ENCODE data around the gene NFX1. TPM values are rescaled to one million over a fixed set of nuclear protein-coding genes. Genes with fewer than 3 reads are reported as not detected.
"Not testable (repeated sequence)": the region's sequence is repeated elsewhere in the genome, so short reads cannot be mapped to it uniquely, and the experiment has no call there.

NFX1 gene
- total RNA-seq, 1 experiment from 2014 or later, result 32.6 TPM

- Histone ChIP-seq H3K4me1 (peaks cover 37% of the 10 kb centered on the region), H3K36me3 (ENCODE audit: control insufficient read depth, insufficient read depth, low read length) (no peaks in the 10 kb centered on the region), H3K9me3 (no peaks in the 10 kb centered on the region), H3K4me3 (ENCODE audit: low read depth, low read length) (no peak overlapping the region), H3K27me3 (replicated peaks; ENCODE audit: control insufficient read depth, insufficient read depth, low read length) (no peaks in the 10 kb centered on the region)
- H3K4me1 Mint-ChIP-seq (ENCODE audit: low read depth, unreplicated experiment), result peaks cover 38% of the 10 kb centered on the region
- no TSS peak for BruUV-seq (replicated peaks)
- H3K27me3 Mint-ChIP-seq (ENCODE audit: insufficient read depth, unreplicated experiment), result no peaks in the 10 kb centered on the region
- TF ChIP-seq CTCF (IDR thresholded peaks at IDR 0.05; ENCODE audit: insufficient read depth in 1 of 2, low read depth in 1 of 2, low read length in 1 of 2, severe bottlenecking in 1 of 2, unreplicated experiment in 1 of 2), result no peak
- H3K4me3 Mint-ChIP-seq (ENCODE audit: unreplicated experiment), result no peak overlapping the region
- DNase-seq, result no peak
- POLR2A ChIA-PET, result no interaction called here
- H3K27ac Mint-ChIP-seq (ENCODE audit: unreplicated experiment), result no peak overlapping the region
- H3K9me3 Mint-ChIP-seq (ENCODE audit: unreplicated experiment), result no peaks in the 10 kb centered on the region
- intact Hi-C loops (cut with micrococcal nuclease; ENCODE audit: unreplicated experiment), result no loop called here
- no peaks in the 10 kb centered on the region for H3K36me3 Mint-ChIP-seq (ENCODE audit: insufficient read depth, unreplicated experiment)
- CTCF ChIA-PET, result interaction anchor here (1.1 kb wide), 1 partner anchor 59 kb away, joined by 3 read pairs; no protein-coding TSS in a partner anchor
Measured at GRCh38 chr9:33393581-33393980, 103.3 kb downstream of the NFX1 start.

GRCh38 chr9:33393986-33394385 is 103.7 kb downstream of the NFX1 start:
- DNase-seq; H3K27ac Mint-ChIP-seq (ENCODE audit: unreplicated experiment); intact Hi-C loops (cut with micrococcal nuclease; ENCODE audit: unreplicated experiment); H3K9me3 ChIP-seq; H3K27me3 Mint-ChIP-seq (ENCODE audit: insufficient read depth, unreplicated experiment); H3K4me3 Mint-ChIP-seq (ENCODE audit: unreplicated experiment); H3K9me3 Mint-ChIP-seq (ENCODE audit: unreplicated experiment); POLR2A ChIA-PET; CTCF ChIA-PET; H3K36me3 ChIP-seq (ENCODE audit: control insufficient read depth, insufficient read depth, low read length); H3K4me3 ChIP-seq (ENCODE audit: low read depth, low read length); H3K36me3 Mint-ChIP-seq (ENCODE audit: insufficient read depth, unreplicated experiment); BruUV-seq (replicated peaks); H3K27me3 ChIP-seq (replicated peaks; ENCODE audit: control insufficient read depth, insufficient read depth, low read length): not testable (repeated sequence)
- peaks cover 38% of the 10 kb centered on the region for H3K4me1 Mint-ChIP-seq (ENCODE audit: low read depth, unreplicated experiment)
- peaks cover 37% of the 10 kb centered on the region for H3K4me1 ChIP-seq

GRCh38 chr9:33395159-33395879 is 105.0 kb downstream of the NFX1 start:
- peak overlapping the region; percentile 86 for H3K27ac Mint-ChIP-seq (ENCODE audit: unreplicated experiment)
- H3K9me3 ChIP-seq; H3K27me3 Mint-ChIP-seq (ENCODE audit: insufficient read depth, unreplicated experiment); H3K36me3 ChIP-seq (ENCODE audit: control insufficient read depth, insufficient read depth, low read length); H3K27me3 ChIP-seq (replicated peaks; ENCODE audit: control insufficient read depth, insufficient read depth, low read length); intact Hi-C loops (cut with micrococcal nuclease; ENCODE audit: unreplicated experiment); H3K4me3 ChIP-seq (ENCODE audit: low read depth, low read length); BruUV-seq (replicated peaks); H3K36me3 Mint-ChIP-seq (ENCODE audit: insufficient read depth, unreplicated experiment); H3K9me3 Mint-ChIP-seq (ENCODE audit: unreplicated experiment): not testable (repeated sequence)
- CTCF ChIA-PET, result interaction anchor here (0.6 to 0.7 kb wide), 3 partner anchors 10 to 21 kb away, joined by 3 to 4 read pairs (median 3); no protein-coding TSS in a partner anchor
- peak overlapping the region; percentile 58 for H3K4me3 Mint-ChIP-seq (ENCODE audit: unreplicated experiment)
- peaks cover 37% of the 10 kb centered on the region for H3K4me1 ChIP-seq
- POLR2A ChIA-PET, result interaction anchor here (0.5 kb wide), 1 partner anchor 38 kb away, joined by 3 read pairs; no protein-coding TSS in a partner anchor
- DNase-seq, result peak; percentile 68 to 82
- peaks cover 32% of the 10 kb centered on the region for H3K4me1 Mint-ChIP-seq (ENCODE audit: low read depth, unreplicated experiment)

GRCh38 chr9:33397801-33398200 is 107.5 kb downstream of the NFX1 start:
- BruUV-seq (replicated peaks); CTCF ChIA-PET; DNase-seq; intact Hi-C loops (cut with micrococcal nuclease; ENCODE audit: unreplicated experiment); POLR2A ChIA-PET; H3K27ac Mint-ChIP-seq (ENCODE audit: unreplicated experiment); H3K36me3 Mint-ChIP-seq (ENCODE audit: insufficient read depth, unreplicated experiment); H3K27me3 ChIP-seq (replicated peaks; ENCODE audit: control insufficient read depth, insufficient read depth, low read length); H3K4me3 Mint-ChIP-seq (ENCODE audit: unreplicated experiment); H3K36me3 ChIP-seq (ENCODE audit: control insufficient read depth, insufficient read depth, low read length); H3K9me3 Mint-ChIP-seq (ENCODE audit: unreplicated experiment); H3K9me3 ChIP-seq; H3K4me3 ChIP-seq (ENCODE audit: low read depth, low read length); H3K27me3 Mint-ChIP-seq (ENCODE audit: insufficient read depth, unreplicated experiment): not testable (repeated sequence)
- peaks cover 18% of the 10 kb centered on the region for H3K4me1 ChIP-seq
- H3K4me1 Mint-ChIP-seq (ENCODE audit: low read depth, unreplicated experiment), result peaks cover 23% of the 10 kb centered on the region

- H3K9me3 ChIP-seq; POLR2A ChIA-PET; H3K27ac Mint-ChIP-seq (ENCODE audit: unreplicated experiment); H3K27me3 ChIP-seq (replicated peaks; ENCODE audit: control insufficient read depth, insufficient read depth, low read length); H3K36me3 ChIP-seq (ENCODE audit: control insufficient read depth, insufficient read depth, low read length); H3K4me3 Mint-ChIP-seq (ENCODE audit: unreplicated experiment); DNase-seq; H3K9me3 Mint-ChIP-seq (ENCODE audit: unreplicated experiment); H3K27me3 Mint-ChIP-seq (ENCODE audit: insufficient read depth, unreplicated experiment); intact Hi-C loops (cut with micrococcal nuclease; ENCODE audit: unreplicated experiment); H3K36me3 Mint-ChIP-seq (ENCODE audit: insufficient read depth, unreplicated experiment); BruUV-seq (replicated peaks); H3K4me3 ChIP-seq (ENCODE audit: low read depth, low read length); H3K4me1 ChIP-seq: not testable (repeated sequence)
- CTCF ChIA-PET, result interaction anchor here (0.9 kb wide), 1 partner anchor 75 kb away, joined by 3 read pairs; the partner anchor contains the start of gene NOL6
- H3K4me1 Mint-ChIP-seq (ENCODE audit: low read depth, unreplicated experiment), result peaks cover 17% of the 10 kb centered on the region
Measured at GRCh38 chr9:33399047-33399446, 108.7 kb downstream of the NFX1 start.

- H3K27ac Mint-ChIP-seq (ENCODE audit: unreplicated experiment); CTCF ChIA-PET; H3K9me3 Mint-ChIP-seq (ENCODE audit: unreplicated experiment); H3K4me3 Mint-ChIP-seq (ENCODE audit: unreplicated experiment); DNase-seq; H3K4me1 ChIP-seq; H3K36me3 ChIP-seq (ENCODE audit: control insufficient read depth, insufficient read depth, low read length); H3K27me3 Mint-ChIP-seq (ENCODE audit: insufficient read depth, unreplicated experiment); BruUV-seq (replicated peaks); H3K36me3 Mint-ChIP-seq (ENCODE audit: insufficient read depth, unreplicated experiment); H3K27me3 ChIP-seq (replicated peaks; ENCODE audit: control insufficient read depth, insufficient read depth, low read length); H3K4me3 ChIP-seq (ENCODE audit: low read depth, low read length); H3K9me3 ChIP-seq; POLR2A ChIA-PET: not testable (repeated sequence)
- H3K4me1 Mint-ChIP-seq (ENCODE audit: low read depth, unreplicated experiment), result peaks cover 11% of the 10 kb centered on the region
- intact Hi-C loops (cut with micrococcal nuclease; ENCODE audit: unreplicated experiment), result loop anchor here (5.0 kb wide), 3 partner anchors 115 to 320 kb away; no protein-coding TSS in a partner anchor
Measured at GRCh38 chr9:33401809-33402208, 111.5 kb downstream of the NFX1 start.
